HG02642 (cell line): ENCODE data around the gene WARS2.

Experiments used
- ATAC-seq: cut with Tn5 transposase; IDR thresholded peaks from one replicate; pipeline ENCODE4 v1.9.1; 2021; ENCODE audit warnings: mild to moderate bottlenecking; ENCODE audit not compliant: unreplicated experiment, poor library complexity

The WARS2 gene

GRCh38 chr1:118987468-118988185 is 152.8 kb downstream of the WARS2 start:
- no peak for ATAC-seq

GRCh38 chr1:118986555-118987467 is 153.6 kb downstream of the WARS2 start:
- ATAC-seq: no peak

- ATAC-seq: no peak
These were observed 154.6 kb downstream of the WARS2 start for GRCh38 chr1:118985640-118986554.

DNA sequence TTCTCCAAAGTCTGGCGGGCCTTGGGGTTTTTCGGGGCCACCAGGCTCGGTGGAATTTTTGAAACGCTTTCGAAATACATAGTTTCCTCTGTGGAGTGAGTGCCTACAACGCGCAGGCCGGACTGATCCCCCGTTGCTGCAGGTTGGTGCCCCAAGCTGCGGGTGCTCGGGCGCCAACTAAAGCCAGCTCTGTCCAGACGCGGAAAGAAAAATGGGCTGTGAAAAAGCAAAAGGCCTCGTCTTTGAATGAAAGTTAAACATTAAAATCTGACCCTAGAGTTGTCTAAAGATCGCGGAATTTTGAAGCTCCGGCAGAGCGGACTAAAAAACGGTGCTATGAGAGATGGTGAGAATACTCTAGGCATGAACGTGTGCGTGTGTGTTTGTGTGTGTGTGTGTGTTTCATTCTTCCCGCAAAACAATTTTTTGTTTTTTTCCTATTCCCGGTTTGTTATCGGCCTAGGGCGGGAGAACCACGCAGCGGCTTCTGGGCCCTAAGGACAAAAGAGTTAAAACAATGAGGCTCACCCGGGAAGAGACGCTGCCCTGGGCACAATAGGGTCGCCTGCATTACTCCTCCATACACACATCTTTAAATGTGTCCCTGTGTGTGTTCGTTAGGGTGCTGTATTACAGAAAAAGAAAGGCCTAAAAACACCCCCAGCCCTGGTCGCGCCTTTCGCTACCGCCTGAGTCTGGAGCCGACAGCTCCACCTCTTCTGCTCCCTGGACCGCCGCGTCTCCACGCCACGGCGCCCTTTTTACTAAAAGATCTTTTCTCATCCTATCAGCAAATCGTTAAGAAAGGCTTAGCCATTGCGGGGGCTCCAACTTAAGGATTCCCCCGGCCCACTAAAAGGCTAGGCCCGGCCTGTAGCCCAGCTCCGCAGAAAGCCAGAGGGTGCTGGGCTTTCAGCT is 155.5 kb downstream of the WARS2 start:
- no peak for ATAC-seq

GRCh38 chr1:118984086-118984721 is 156.2 kb downstream of the WARS2 start:
- ATAC-seq: no peak

DNA sequence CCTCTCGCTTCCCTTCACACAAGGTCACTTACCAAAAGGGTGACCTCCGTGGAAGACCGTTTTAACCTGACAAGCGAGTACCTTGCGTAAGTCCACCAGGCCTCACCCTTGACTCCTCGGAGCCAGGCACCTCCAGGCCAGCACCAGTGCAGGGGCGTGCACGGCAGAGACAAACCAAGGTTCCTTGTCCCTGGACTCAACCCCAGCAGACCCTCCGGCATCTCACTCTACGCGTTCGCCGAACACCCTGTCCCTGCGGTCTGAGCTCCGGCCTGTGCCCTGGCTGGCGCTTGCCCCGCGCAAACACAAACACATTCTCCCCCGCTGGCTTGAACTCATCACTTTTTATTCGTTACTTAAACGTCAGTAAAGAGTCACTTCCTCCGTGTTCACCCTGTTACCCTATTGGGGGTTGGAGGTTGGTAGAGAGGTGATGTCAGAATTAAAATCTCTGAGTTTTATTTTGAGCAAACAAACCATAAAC is 156.9 kb downstream of the WARS2 start:
- ATAC-seq: no peak

DNA sequence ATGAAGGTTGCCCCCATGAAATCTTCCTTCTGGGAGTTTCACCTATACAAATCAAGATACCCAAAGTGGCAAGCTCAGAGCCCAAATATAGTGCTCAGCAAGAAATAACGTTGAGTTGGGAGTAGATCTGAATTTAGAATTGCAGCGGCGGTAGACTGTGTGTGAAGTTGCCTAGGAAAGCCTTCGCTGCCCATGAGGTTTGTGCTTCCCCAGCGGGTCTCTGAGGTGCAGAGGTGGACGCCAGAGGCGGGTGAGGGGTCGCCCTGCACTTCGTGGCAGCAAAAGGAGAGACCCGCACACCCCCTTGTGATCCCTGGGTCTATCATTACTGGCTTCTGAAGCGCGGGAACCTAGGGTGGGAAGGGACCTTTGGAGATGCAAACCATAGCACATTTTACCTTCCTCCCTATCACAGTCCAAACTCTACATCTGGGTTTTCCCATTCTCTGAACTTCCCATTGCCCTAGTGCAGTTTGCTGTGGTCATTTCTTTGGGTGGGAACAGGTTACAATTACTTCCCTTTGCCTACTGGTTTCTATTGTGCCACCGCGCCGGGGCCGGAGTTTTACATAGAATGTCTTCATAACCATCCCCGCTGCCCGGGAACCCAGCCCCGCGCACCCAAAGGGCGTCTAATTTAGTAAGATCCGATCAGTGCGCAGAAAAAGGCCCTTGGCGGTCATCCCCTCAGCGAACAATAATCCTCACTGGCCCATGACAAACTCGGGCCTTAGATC is 157.5 kb downstream of the WARS2 start:
- no peak for ATAC-seq

- ATAC-seq: no peak
These were observed 158.2 kb downstream of the WARS2 start for GRCh38 chr1:118982266-118982665.

DNA sequence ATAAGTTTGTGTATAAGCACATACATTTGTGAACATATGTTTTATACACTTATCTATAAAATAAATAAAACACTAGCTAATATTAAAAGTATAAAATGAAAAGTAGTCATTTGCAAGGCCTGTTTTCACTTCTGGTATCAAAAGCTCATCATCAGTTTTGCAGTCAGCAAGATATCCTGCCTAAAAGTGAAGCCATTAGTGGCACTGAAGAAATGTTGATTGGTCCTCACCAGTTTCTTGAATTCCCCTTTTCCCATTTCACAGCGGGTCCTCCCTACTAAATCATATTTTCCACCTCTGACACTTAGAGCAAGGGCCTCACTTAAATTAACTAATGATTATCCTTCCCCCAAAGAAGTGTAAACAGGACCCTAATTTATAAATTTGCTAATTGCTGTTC is 159.0 kb downstream of the WARS2 start:
- ATAC-seq: no peak
